ENCODE data around the gene BANP.
"Not testable (repeated sequence)": the region's sequence is repeated elsewhere in the genome, so short reads cannot be mapped to it uniquely, and the experiment has no call there.

Gene BANP

DNA sequence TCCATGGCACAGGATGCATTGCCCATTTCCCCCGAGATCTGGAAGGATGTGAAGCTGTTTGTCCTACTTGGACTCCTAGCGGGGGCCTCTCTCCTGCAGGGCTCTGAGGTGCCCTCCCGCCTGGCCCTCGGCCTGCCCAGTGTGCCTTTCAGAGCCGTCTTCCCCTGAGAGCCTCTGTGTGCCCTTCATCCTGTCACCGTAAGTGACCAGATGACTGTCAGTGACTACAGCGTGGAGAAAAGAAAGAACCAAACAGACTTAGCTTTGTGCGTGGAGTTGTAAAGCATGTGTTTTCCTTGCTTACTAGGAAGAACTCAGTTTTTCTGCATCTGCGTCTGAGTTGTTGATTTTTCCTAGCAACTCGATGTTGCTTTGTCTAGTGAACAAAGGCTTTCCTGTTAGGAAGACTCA is 56.1 kb downstream of the BANP start:
- no peak overlapping the region for H3K4me3 ChIP-seq (ENCODE audit: low read length)
- no peak for DNase-seq (ENCODE audit: low read depth, low spot score)

DNA sequence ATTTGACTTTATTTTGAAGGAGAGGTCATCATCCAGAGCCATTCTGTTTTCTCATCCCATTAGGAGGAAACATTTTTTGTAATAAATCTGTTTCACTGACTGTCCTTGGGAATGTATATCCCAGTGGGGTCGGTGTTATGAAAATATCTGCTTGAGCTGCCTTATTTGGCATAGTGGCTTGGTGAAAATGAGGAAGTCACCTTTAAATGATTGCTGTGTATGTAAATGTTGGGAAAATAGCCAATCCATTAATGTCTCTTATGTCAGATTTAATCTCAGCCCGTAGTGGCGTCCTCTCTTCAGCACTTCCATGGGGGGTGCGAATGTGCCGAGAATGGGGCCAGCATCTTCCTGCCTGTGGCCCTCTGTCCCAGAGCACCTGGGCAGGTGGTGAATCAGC is 57.6 kb downstream of the BANP start:
- no peak for DNase-seq (ENCODE audit: low read depth, low spot score)
- no peak overlapping the region for H3K4me3 ChIP-seq (ENCODE audit: low read length)

DNA sequence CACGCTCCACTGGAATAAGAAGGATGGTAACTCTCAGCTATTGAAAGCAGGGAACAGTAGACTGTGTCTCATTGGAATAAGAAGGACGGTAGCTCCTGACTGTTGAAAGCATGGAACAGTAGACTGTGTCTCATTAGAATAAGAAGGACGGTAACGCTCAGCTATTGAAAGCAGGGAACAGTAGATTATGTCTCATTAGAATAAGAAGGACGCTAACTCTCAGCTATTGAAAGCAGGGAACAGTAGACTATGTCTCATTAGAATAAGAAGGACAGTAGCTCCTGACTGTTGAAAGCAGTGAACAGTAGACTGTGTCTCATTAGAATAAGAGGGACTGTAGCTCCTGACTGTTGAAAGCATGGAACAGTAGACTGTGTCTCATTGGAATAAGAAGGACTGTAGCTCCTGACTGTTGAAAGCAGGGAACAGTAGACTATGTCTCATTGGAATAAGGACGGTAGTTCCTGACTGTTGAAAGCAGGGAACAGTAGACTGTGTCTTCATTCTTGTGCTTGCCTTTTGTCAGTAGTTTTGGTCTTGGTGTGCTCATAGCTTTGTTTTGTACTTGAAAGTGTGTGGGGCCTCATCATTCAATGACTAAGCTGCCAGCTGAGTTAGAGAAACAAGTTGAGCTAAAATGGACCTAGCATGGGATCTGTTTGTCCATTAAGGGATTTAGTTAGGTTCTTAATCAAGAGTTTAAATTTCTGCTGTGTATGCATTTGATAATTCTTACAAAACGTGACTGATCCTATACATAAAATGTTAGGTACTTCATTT is 58.5 kb downstream of the BANP start:
- H3K4me3 ChIP-seq (ENCODE audit: low read length): no peak overlapping the region
- DNase-seq (ENCODE audit: low read depth, low spot score): no peak

DNA sequence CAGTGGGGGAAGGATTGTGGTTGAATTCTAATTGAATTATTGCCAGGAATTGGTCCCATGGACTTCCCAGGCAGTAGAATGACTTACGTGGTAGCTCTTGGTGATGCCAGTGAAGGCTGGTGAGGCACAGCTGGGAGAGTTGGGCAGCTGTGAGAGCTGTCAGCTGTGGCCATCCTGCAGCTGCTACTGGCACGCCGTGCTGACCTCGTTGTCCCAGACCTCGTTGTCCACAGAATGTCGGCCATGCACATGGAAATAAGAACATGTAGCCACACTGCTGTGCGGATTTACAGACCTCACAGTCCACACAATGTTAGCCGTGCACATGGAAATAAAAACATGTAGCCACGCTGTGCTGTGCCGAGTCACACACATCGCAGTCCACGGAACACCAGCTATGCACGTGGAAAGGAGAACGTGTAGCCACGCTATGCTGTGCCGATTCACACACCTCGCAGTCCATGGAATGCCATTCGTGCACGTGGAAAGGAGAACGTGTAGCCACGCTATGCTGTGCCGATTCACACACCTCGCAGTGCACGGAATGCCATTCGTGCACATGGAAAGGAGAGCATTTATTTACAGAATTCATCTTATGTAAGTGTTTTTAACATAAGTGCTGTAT is 59.2 kb downstream of the BANP start:
- no peak for DNase-seq (ENCODE audit: low read depth, low spot score)
- H3K4me3 ChIP-seq (ENCODE audit: low read length): no peak overlapping the region

GRCh38 chr16:88010968-88011483 is 59.8 kb downstream of the BANP start:
- no peak for DNase-seq (ENCODE audit: low read depth, low spot score)
- H3K4me3 ChIP-seq (ENCODE audit: low read length): no peak overlapping the region

- DNase-seq (ENCODE audit: low read depth, low spot score): no peak
- no peak overlapping the region for H3K4me3 ChIP-seq (ENCODE audit: low read length)
Observed at GRCh38 chr16:88012360-88012759, 61.1 kb downstream of the BANP start.

GRCh38 chr16:88013091-88013609 is 61.9 kb downstream of the BANP start:
- DNase-seq (ENCODE audit: low read depth, low spot score): no peak

DNA sequence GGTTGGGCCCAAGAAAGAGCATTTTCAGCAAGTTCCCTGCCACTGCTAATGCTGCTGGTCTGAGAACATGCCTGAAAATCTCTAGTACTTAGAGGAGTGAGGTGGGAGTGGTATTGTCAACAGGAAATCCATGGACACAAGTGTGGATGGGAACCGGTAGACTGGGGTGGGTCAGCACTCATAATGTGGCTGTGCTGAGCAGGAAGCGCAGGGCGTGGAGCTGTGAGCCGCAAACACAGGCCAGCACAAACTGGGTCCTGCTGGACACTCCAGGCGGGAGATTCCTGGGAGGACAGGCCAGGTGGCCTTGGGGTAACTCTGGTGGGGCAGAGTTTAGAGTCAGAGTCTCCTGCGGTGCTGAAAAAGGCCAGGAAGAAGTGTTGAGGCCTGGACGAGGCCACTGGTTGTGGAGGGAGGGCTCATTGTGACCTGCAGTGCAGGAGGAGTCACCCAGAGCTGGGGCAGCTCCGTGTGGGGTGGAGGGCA is 62.6 kb downstream of the BANP start:
- DNase-seq (ENCODE audit: low read depth, low spot score): no peak
- no peak overlapping the region for H3K4me3 ChIP-seq (ENCODE audit: low read length)

More at GRCh38 chr16:88013091-88013609, 61.9 kb downstream of the BANP start:
- no peak overlapping the region for H3K4me3 ChIP-seq (ENCODE audit: low read length)

DNA sequence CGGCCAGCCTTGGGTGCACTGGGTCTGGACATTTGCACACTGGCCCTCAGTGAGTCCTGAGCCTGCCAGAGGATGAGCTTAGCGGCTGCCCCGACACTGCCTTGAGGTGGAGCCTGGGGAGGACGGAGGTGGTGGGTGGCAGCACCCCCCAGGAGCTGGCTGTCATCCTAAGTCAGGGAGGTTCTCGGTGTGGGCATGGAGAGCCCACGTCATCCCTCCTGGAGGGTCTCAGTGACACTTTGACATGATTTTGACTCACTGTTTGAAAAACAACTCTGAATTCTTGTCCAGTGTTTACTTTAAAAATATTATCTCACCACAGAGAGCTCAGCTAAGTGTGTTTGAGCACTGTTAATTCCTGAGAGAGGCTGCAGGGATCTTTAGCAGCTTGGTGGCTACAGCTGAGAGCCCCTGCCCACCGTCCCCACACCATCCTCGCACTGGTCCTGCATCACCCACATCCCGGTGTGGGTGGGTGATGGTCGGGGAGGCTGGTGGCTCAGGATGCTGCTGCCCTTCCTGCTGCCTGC is 63.1 kb downstream of the BANP start:
- H3K4me3 ChIP-seq (ENCODE audit: low read length): no peak overlapping the region
- DNase-seq (ENCODE audit: low read depth, low spot score): no peak

DNA sequence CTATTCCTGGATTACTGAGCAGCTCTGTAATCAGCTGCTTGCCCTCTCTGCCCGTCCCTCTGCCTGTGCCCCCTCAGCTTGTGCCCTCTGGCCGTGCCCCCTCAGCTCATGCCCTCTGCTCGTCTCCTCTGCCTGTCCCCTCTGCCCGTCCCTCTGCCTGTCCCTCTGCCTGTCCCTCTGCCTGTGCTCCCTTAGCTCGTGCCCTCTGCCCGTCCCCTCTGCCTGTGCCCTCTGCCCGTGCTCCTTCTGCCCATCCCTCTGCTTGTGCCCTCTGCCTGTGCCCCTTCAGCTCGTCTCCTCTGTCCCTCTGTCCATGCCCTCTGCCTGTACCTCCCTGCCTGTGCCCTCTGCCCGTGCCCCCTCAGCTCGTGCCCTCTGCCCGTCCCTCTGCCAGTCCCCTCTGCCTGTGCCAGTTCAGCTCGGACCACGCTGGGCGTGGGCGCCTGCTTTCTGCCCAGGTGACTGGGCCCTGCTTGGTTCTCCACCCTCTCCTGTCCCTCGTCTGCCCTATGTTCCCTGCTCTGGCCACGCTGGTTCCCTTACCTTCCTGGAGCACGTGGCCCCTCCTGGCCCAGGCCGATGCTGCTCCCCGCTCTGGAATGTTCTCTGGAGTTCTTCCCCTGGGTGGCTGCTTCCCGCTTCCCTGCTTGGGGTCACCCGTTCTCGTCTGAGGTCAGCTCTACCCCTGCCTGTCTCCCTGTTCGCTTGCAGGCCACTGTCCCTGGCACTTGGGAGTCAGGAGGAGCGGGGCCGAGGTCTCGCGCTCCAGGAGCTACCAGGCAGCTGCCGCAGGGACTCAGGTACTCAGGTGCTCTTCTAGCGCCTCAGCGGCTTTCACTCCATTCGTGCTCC is 63.9 kb downstream of the BANP start:
- H3K4me3 ChIP-seq (ENCODE audit: low read length): no peak overlapping the region
- DNase-seq (ENCODE audit: low read depth, low spot score): no peak

DNA sequence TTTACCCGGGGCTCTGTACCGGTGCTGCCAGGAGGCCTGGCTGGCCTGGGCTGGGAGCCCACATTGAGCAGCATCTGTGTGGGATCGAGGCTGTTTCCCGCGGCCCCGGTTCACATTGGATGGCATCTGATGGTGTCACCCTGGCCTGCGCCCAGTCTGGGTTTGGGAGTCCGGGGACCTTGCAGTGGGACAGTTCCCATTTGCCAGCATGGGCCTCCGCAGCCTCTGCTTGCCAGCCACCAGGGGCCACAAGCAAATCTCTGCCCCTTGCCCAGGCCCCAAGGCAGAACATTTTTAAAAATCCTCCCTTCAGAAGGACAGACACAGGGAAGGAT is 64.5 kb downstream of the BANP start:
- no peak overlapping the region for H3K4me3 ChIP-seq (ENCODE audit: low read length)
- no peak for DNase-seq (ENCODE audit: low read depth, low spot score)

DNA sequence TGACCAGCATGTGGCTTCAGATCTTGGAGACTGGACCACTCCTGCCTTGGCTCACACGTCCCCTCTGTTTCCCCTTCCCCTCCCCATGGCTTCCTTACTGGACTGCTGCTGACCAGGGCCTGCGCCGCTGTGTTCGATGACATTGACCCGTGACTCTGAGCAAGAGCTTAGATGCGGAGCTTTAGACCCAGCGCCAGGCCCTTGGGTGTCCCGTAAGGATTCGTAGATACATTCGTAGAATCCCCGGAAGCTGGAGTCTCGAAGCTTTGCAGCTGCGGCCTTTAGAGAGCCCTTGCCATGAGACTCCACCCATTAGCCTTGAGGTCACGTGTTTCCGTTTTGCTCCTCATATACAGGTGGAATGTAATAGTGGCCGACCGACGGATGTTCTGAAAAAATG is 65.2 kb downstream of the BANP start:
- H3K4me3 ChIP-seq (ENCODE audit: low read length); DNase-seq (ENCODE audit: low read depth, low spot score): not testable (repeated sequence)

DNA sequence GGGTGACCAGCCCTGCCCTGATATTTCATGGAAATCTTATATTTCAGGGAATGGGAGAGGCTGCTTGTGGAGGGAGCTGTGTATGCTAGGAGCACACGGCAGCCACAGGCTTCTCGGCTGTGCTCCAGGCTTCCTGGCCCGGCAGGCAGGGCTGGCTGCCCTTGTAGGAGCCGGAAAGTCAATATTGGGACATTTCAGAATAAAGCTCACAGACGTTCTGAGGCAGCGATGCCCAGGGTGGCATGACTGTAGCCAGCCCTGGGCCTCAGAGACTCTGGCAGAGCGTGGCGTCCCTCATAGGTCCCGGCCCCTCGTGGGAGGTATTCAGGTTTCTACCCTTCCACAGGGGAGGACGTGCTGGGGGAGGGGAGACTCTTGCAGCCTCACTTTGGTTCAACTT is 65.7 kb downstream of the BANP start:
- no peak for DNase-seq (ENCODE audit: low read depth, low spot score)
- no peak overlapping the region for H3K4me3 ChIP-seq (ENCODE audit: low read length)

DNA sequence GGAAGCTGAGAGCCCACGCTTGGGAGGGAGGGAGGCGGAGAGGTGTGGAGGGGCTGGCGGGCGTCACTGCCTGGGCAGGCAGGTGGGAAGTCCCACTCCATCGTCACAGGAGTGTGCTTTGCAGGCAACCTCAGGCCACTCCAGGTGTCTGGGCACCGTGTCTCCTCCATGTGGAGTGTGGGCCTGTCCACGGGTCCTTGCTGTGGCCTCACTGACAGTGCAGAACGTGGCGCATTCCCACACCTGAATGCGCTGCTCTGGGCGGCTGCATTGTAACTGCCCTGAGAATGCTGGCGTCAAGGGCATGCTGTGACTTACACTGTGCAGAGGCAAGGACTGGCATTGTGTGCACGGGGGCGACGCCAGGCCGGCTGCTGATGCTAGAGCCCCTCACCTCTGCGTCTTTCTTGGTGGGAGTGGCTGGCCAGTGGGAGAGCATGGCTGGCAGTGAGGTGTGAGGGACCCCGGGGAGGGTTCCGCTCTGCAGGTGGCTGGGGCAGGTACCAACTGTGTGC is 66.4 kb downstream of the BANP start:
- DNase-seq (ENCODE audit: low read depth, low spot score): no peak
- no peak overlapping the region for H3K4me3 ChIP-seq (ENCODE audit: low read length)

DNA sequence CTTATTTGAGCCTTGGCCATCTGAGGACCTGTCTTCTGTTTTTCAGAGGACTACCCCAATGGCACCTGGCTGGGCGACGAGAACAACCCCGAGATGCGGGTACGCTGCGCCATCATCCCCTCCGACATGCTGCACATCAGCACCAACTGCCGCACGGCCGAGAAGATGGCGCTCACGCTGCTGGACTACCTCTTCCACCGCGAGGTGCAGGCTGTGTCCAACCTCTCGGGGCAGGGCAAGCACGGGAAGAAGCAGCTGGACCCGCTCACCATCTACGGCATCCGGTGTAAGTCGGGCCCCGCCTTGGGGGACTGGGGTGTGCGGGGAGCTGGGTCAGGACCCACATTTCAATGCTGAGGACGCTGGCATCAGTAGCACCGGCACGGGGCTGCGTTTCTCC is 67.1 kb downstream of the BANP start:
- not testable (repeated sequence) for H3K4me3 ChIP-seq (ENCODE audit: low read length); DNase-seq (ENCODE audit: low read depth, low spot score)

DNA sequence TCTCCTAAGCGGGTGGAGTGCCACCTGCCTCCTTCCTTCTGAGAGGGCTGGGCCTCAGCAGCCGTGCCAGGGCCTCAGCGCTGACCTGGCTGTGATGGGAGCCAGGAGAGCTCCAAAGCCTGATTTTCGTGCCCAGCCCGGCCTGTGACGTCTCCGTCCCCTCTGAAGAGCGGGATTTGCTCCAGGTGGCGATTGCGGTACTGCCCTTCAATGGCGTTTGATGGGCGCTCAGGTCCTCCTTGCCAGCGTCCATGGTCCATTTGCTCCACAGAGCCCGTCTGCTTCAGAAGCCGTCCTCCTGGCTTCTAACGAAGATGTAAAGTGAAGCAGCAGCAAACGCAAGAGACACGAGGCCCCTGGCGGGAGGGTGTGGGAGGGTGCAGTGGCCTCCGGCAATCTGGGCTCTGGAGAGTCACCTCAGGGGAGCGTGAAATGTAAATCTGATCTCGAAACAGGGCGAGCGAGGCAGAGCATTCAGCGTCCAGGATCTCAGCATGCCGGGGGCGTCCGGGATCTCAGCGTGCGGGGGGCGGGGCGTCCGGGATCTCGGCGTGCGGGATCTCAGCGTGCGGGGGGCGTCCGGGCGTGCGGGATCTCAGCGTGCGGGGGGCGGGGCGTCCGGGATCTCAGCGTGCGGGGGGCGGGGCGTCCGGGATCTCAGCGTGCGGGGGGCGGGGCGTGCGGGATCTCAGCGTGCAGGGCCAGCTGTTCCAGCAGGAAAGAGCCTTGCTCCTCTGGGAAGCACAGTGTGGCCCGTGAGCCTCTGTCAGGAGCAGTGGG is 68.0 kb downstream of the BANP start:
- DNase-seq (ENCODE audit: low read depth, low spot score); H3K4me3 ChIP-seq (ENCODE audit: low read length): not testable (repeated sequence)

GRCh38 chr16:88019821-88020515 is 68.7 kb downstream of the BANP start:
- DNase-seq (ENCODE audit: low read depth, low spot score): no peak
- H3K4me3 ChIP-seq (ENCODE audit: low read length): no peak overlapping the region

GRCh38 chr16:88020516-88020885 is 69.3 kb downstream of the BANP start:
- no peak overlapping the region for H3K4me3 ChIP-seq (ENCODE audit: low read length)
- no peak for DNase-seq (ENCODE audit: low read depth, low spot score)
